HepG2 (cell line): ENCODE data around the gene VSX1. TPM values are rescaled to one million over a fixed set of nuclear protein-coding genes. Genes with fewer than 3 reads are reported as not detected.

ENCODE experiments used
- FOSL2 ChIP-seq: sonication (generic); formaldehyde crosslinking; IDR thresholded peaks from 2 replicates; pipeline ENCODE4 v1.4.0; 2020; ENCODE audit warnings: missing genetic modification reagents
- FOXJ3 ChIP-seq: sonication (generic); formaldehyde crosslinking; IDR thresholded peaks from 2 replicates; pipeline ENCODE4 v1.4.0; 2020; ENCODE audit warnings: missing genetic modification reagents, mild to moderate bottlenecking, borderline replicate concordance
- GATAD2A ChIP-seq: IDR thresholded peaks from 2 replicates; pipeline ENCODE4 v1.6.1; 2016
- GLI4 ChIP-seq: sonication (generic); formaldehyde crosslinking; IDR thresholded peaks from 2 replicates; pipeline ENCODE4 v1.5.1; 2020; ENCODE audit warnings: missing genetic modification reagents, mild to moderate bottlenecking, moderate library complexity, borderline replicate concordance
- HOXA3 ChIP-seq: sonication (generic); formaldehyde crosslinking; IDR thresholded peaks from 2 replicates; pipeline ENCODE4 v1.5.0; 2020; ENCODE audit warnings: missing genetic modification reagents
- IRF1 ChIP-seq: sonication (generic); formaldehyde crosslinking; IDR thresholded peaks from 2 replicates; pipeline ENCODE4 v1.4.0; 2020; ENCODE audit warnings: low read depth, mild to moderate bottlenecking, missing genetic modification reagents
- KDM3A ChIP-seq: IDR thresholded peaks from 2 replicates; pipeline ENCODE4 v1.6.1; 2018; ENCODE audit warnings: low read depth, missing compliant biosample characterization
- MBNL3 ChIP-seq: fragments of 250-450 bp; sonication (Bioruptor Pico); conservative IDR thresholded peaks from 2 replicates; pipeline ENCODE4 v1.8.0; 2022; ENCODE audit warnings: mild to moderate bottlenecking, inconsistent platforms
- MIXL1 ChIP-seq: IDR thresholded peaks from 2 replicates; pipeline ENCODE4 v1.6.1; 2016
- MTF2 ChIP-seq: sonication (generic); formaldehyde crosslinking; IDR thresholded peaks from 2 replicates; pipeline ENCODE4 v1.5.0; 2020; ENCODE audit warnings: missing genetic modification reagents, borderline replicate concordance
- NCOA5 ChIP-seq: sonication (generic); formaldehyde crosslinking; IDR thresholded peaks from 2 replicates; pipeline ENCODE4 v1.4.0; 2020; ENCODE audit warnings: missing genetic modification reagents
- PAF1 ChIP-seq: IDR thresholded peaks from 2 replicates; pipeline ENCODE4 v1.6.1; 2016; ENCODE audit warnings: missing genetic modification reagents, missing compliant biosample characterization
- SETDB1 ChIP-seq: sonication (generic); formaldehyde crosslinking; IDR thresholded peaks from 2 replicates; pipeline ENCODE4 v1.5.1; 2020; ENCODE audit warnings: missing genetic modification reagents, mild to moderate bottlenecking, borderline replicate concordance
- SMAD3 ChIP-seq: sonication (generic); formaldehyde crosslinking; IDR thresholded peaks from 2 replicates; pipeline ENCODE4 v1.4.0; 2020; ENCODE audit warnings: missing genetic modification reagents
- TEAD3 ChIP-seq: optimal IDR thresholded peaks from 2 replicates; pipeline ENCODE3; 2016; ENCODE audit warnings: borderline replicate concordance
- TFDP1 ChIP-seq: IDR thresholded peaks from 2 replicates; pipeline ENCODE4 v1.6.1; 2016; ENCODE audit warnings: missing compliant biosample characterization, missing genetic modification reagents, borderline replicate concordance
- ZBTB1 ChIP-seq: sonication (generic); formaldehyde crosslinking; IDR thresholded peaks from 2 replicates; pipeline ENCODE4 v1.4.0; 2020; ENCODE audit warnings: missing genetic modification reagents, borderline replicate concordance
- ZNF180 ChIP-seq: sonication (generic); formaldehyde crosslinking; IDR thresholded peaks from 2 replicates; pipeline ENCODE4 v1.4.0; 2020; ENCODE audit warnings: low read depth, missing genetic modification reagents, borderline replicate concordance
- ZNF329 ChIP-seq: sonication (generic); formaldehyde crosslinking; IDR thresholded peaks from 2 replicates; pipeline ENCODE4 v1.9.0; 2021; ENCODE audit warnings: low read depth, mild to moderate bottlenecking, missing genetic modification reagents
- ZNF414 ChIP-seq: sonication (generic); formaldehyde crosslinking; IDR thresholded peaks from 2 replicates; pipeline ENCODE4 v1.5.0; 2020; ENCODE audit warnings: missing genetic modification reagents
- polyA plus RNA-seq, 8 experiments: library from polyadenylated mRNA; depleted of rRNA in 3 of 8; stranded (reverse) in 7 of 8; unstranded in 1 of 8; fragments of >200 nt; fragmentation: Illumina TruSeq in 4 of 8; extraction: Trizol in 4 of 8; gene quantifications; 2 replicates each; pipeline versions ENCODE4 v1.2.1 to v1.2.3, GENCODE V29; 2011 to 2016; ENCODE audit warnings: low read depth in 4 of 8, missing spikeins in 1 of 8, mixed read lengths in 1 of 8; ENCODE audit not compliant: insufficient read depth in 1 of 8
- total RNA-seq, 5 experiments: library from RNA; depleted of rRNA; stranded (reverse); fragments of >200 nt; fragmentation: Illumina TruSeq; extraction: Trizol; gene quantifications; 2 replicates each; pipeline ENCODE4 v1.2.3, GENCODE V29; 2016; ENCODE audit warnings: low read depth in 1 of 5
- TF ChIP-seq, protein P1 (sequence below): sonication (generic); formaldehyde crosslinking; conservative IDR thresholded peaks from 2 replicates; pipeline ENCODE4 v1.4.0; 2020; ENCODE audit warnings: missing genetic modification reagents
- TF ChIP-seq, protein P2 (sequence below): sonication (generic); formaldehyde crosslinking; IDR thresholded peaks from 2 replicates; pipeline ENCODE4 v1.4.0; 2020; ENCODE audit warnings: mild to moderate bottlenecking, missing genetic modification reagents
- TF ChIP-seq, protein P3 (sequence below): conservative IDR thresholded peaks from 2 replicates; pipeline ENCODE4 v1.6.1; 2018; ENCODE audit warnings: missing genetic modification reagents

VSX1 gene
- total and polyA plus RNA-seq, 2 of the 13 experiments (the other 11 are each of a cell fraction or from before 2014, with no cell fraction given): 0.04 TPM; not detected in 1

- TF ChIP-seq PAF1 (CRISPR knock-in tag) (no peak), NCOA5 (CRISPR knock-in tag) (no peak), KDM3A (0 out of 2 replicates have a peak, but pooled peaks have one; percentile 33), MBNL3 (no peak), MIXL1 (CRISPR knock-in tag) (0 out of 2 replicates have a peak, but pooled peaks have one; percentile 17), FOSL2 (0 out of 2 replicates have a peak, but pooled peaks have one; percentile 9), ZNF329 (CRISPR knock-in tag) (no peak), ZNF180 (no peak), FOXJ3 (CRISPR knock-in tag) (no peak), MTF2 (CRISPR knock-in tag) (no peak), TFDP1 (CRISPR knock-in tag) (peak; percentile 44; the same call in 1 of the 2 replicates), SETDB1 (CRISPR knock-in tag) (no peak), IRF1 (CRISPR knock-in tag) (no peak), GATAD2A (CRISPR knock-in tag) (0 out of 2 replicates have a peak, but pooled peaks have one; percentile 16), TEAD3 (CRISPR knock-in tag) (peak; percentile 34), GLI4 (CRISPR knock-in tag) (peak; percentile 74; the same call in 1 of the 2 replicates), ZBTB1 (no peak), SMAD3 (CRISPR knock-in tag) (0 out of 2 replicates have a peak, but pooled peaks have one; percentile 33), ZNF414 (CRISPR knock-in tag) (no peak), HOXA3 (peak; percentile 32; the same call in 1 of the 2 replicates)
- TF ChIP-seq, protein P1, sequence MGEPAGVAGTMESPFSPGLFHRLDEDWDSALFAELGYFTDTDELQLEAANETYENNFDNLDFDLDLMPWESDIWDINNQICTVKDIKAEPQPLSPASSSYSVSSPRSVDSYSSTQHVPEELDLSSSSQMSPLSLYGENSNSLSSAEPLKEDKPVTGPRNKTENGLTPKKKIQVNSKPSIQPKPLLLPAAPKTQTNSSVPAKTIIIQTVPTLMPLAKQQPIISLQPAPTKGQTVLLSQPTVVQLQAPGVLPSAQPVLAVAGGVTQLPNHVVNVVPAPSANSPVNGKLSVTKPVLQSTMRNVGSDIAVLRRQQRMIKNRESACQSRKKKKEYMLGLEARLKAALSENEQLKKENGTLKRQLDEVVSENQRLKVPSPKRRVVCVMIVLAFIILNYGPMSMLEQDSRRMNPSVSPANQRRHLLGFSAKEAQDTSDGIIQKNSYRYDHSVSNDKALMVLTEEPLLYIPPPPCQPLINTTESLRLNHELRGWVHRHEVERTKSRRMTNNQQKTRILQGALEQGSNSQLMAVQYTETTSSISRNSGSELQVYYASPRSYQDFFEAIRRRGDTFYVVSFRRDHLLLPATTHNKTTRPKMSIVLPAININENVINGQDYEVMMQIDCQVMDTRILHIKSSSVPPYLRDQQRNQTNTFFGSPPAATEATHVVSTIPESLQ: no peak; the same call in 1 of the 2 replicates
- TF ChIP-seq, protein P2, sequence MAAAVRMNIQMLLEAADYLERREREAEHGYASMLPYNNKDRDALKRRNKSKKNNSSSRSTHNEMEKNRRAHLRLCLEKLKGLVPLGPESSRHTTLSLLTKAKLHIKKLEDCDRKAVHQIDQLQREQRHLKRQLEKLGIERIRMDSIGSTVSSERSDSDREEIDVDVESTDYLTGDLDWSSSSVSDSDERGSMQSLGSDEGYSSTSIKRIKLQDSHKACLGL: no peak
- TF ChIP-seq, protein P3, sequence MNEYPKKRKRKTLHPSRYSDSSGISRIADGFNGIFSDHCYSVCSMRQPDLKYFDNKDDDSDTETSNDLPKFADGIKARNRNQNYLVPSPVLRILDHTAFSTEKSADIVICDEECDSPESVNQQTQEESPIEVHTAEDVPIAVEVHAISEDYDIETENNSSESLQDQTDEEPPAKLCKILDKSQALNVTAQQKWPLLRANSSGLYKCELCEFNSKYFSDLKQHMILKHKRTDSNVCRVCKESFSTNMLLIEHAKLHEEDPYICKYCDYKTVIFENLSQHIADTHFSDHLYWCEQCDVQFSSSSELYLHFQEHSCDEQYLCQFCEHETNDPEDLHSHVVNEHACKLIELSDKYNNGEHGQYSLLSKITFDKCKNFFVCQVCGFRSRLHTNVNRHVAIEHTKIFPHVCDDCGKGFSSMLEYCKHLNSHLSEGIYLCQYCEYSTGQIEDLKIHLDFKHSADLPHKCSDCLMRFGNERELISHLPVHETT: 0 out of 2 replicates have a peak, but pooled peaks have one; percentile 38
These were observed 16.2 kb downstream of the VSX1 start (continued) for GRCh38 chr20:25065625-25066338.
